Thoracic aorta endothelial cell (primary cell): Measurements from ENCODE around the gene LIMA1. TPM values are rescaled to one million over a fixed set of nuclear protein-coding genes. Genes with fewer than 3 reads are reported as not detected.
A peak's percentile ranks its signal among the peaks of the same experiment; 100 is the strongest.

Experiments
- small RNA-seq: library from RNA; depleted of rRNA; stranded (forward); fragments of <200 nt; gene quantifications from one replicate; pipeline ENCODE3, GENCODE V24; 2012
- total RNA-seq: library from RNA; depleted of rRNA; stranded (reverse); fragments of >200 nt; gene quantifications from 2 replicates; pipeline ENCODE4 v1.2.3, GENCODE V29; 2012

Gene LIMA1
- total RNA-seq = 157 and 160 TPM in 2 replicates

DNA sequence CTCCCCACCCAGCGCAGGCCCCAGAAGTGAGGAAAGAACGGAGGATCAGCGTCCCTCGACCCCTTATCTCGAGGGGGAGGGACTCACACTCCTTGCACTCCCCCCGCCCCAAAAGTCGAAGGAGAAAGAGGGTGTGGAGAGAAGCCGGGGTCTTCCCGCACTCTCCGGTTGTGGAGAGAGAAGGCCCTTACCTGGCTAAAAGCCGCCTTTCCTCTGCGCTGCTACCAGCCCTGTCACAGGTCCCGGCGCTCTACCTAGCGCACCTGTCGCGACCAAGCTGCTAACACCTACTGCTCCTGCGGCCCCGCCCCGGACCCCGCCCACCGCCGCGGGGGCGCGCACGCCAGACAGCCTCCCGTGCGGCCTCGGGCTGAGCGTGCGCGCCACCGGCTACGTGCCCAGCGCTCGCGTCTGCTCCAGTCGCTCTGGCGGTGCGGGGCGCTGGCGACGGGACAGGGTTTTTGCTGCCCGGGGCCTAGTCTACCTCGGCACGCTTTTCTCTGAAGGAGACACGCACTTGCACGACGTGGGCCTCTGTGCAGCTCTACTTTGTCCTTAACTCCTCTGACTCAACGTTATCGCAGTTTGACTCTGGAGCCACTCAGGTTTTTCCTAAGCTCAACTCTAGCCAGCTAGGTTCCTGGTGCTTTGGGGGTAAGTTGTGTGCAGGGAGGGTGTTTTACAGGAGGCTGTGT, at the start of gene LIMA1:
TSS of gene LIMA1 (minus strand) at position 292 of the 695 bp plus-strand sequence. CDS start 34,769 bp downstream, outside the sequence.

DNA sequence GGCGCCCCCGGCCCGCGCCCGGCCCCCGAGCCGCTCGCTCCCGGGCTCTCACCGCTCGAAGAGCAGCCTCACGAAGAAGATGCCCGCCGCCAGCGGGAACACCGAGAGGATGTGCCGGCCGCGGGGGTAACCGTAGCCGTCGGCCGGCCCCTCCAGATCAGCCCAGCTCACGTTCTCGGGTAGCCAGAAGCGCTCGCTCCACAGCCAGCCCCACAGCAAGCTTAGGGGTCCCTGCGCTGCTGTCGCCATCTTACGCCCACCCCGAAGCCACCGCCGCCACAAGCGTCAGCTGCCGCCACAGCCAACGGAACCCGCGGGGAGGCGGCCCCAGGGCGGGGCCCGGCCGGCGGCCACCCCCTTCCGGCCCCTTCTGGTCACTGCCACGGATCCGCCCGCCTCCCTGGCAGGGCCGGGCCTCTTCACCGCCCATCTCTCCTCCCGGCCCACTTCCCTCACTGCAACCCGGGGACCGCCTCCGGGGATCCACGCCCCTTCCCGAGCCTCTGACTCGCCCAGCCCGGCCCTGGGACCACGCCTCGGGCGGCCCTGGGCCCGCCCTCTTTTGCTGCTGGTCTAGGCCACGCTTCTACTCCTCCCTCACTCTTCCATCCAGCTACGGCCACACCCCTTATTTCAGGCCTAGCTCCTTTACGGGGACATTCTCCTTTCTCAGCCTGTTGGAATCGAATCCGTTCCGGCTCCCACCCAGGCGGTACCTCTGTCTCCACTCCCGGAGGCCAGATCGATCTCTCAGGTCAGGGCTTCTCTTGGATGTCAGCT, 116.1 kb downstream of the LIMA1 start, which contains the start of gene CERS5:
TSS of gene CERS5 (minus strand) at position 321 of the 780 bp plus-strand sequence. CDS start at position 249, 72 bp downstream.

Small RNA genes lying within 50 kb of the gene (small RNA-seq; reads per million reads assigned to genes)
- gene MIR1293 = 3.9 reads per million, percentile 74 among the genes with 10 or more reads in this experiment
- gene RNU6-1093P = not detected

Other genes with a start within 250 kb of the LIMA1 start
- 0.27 and 1.1 TPM in 2 replicates for gene ASIC1, start 225.9 kb downstream of the LIMA1 start, total RNA-seq
- gene SMARCD1, start 198.2 kb downstream of the LIMA1 start, total RNA-seq = 93.4 and 102 TPM in 2 replicates
- 0.22 TPM in 1 of 2 replicates, not detected in the other for gene GPD1, start 179.5 kb downstream of the LIMA1 start, total RNA-seq
- gene COX14, start 171.3 kb downstream of the LIMA1 start, total RNA-seq = 29.4 and 30.9 TPM in 2 replicates
- 37.9 and 41.9 TPM in 2 replicates for gene CERS5, start 116.2 kb downstream of the LIMA1 start, total RNA-seq
- gene FAM186A, start 113.1 kb upstream of the LIMA1 start, total RNA-seq = under 0.01 TPM in 1 of 2 replicates, not detected in the other
- gene LARP4, start 117.4 kb upstream of the LIMA1 start, total RNA-seq = 75.0 and 82.2 TPM in 2 replicates
- gene DIP2B, start 221.5 kb upstream of the LIMA1 start, total RNA-seq = 49.3 and 57.7 TPM in 2 replicates